HuH-7 (cell line): Measurements from ENCODE around the gene LY6G6C.

ENCODE experiments used
- DNase-seq: peaks from one replicate; pipeline ENCODE4 v3.0.0; 2011; ENCODE audit warnings: low spot score

The LY6G6C gene

GRCh38 chr6:31705931-31706330, 15.6 kb downstream of the LY6G6C start:
- no peak for DNase-seq

- peak; percentile 88 for DNase-seq
Measured at GRCh38 chr6:31702819-31703716, 18.5 kb downstream of the LY6G6C start, which contains the start of gene ABHD16A. ABHD16A (minus strand) TSS chr6:31703324; CDS start chr6:31703281, 43 bp downstream.

GRCh38 chr6:31702405-31702818, 19.1 kb downstream of the LY6G6C start:
- no peak for DNase-seq

GRCh38 chr6:31701666-31702404, 19.7 kb downstream of the LY6G6C start:
- no peak for DNase-seq

GRCh38 chr6:31700740-31701401, 20.7 kb downstream of the LY6G6C start:
- DNase-seq = no peak

GRCh38 chr6:31697555-31697954, 24.0 kb downstream of the LY6G6C start:
- DNase-seq = no peak

- no peak for DNase-seq
Measured at GRCh38 chr6:31693535-31693934, 28.0 kb downstream of the LY6G6C start.

GRCh38 chr6:31692886-31693285, 28.7 kb downstream of the LY6G6C start:
- no peak for DNase-seq

GRCh38 chr6:31692353-31692752, 29.2 kb downstream of the LY6G6C start:
- DNase-seq = no peak

GRCh38 chr6:31691564-31692108, 29.9 kb downstream of the LY6G6C start:
- no peak for DNase-seq

GRCh38 chr6:31691078-31691463, 30.5 kb downstream of the LY6G6C start:
- no peak for DNase-seq

- DNase-seq = peak; percentile 76
Measured at GRCh38 chr6:31690231-31691077, 31.1 kb downstream of the LY6G6C start.

- no peak for DNase-seq
Measured at GRCh38 chr6:31689249-31690110, 32.1 kb downstream of the LY6G6C start.

GRCh38 chr6:31687860-31688693, 33.5 kb downstream of the LY6G6C start:
- DNase-seq = no peak

- no peak for DNase-seq
Measured at GRCh38 chr6:31687321-31687720, 34.2 kb downstream of the LY6G6C start.

- DNase-seq = no peak
Measured at GRCh38 chr6:31686483-31686882, 35.1 kb downstream of the LY6G6C start.

GRCh38 chr6:31683591-31683990, 38.0 kb downstream of the LY6G6C start:
- no peak for DNase-seq

GRCh38 chr6:31681135-31681671, 40.3 kb downstream of the LY6G6C start:
- DNase-seq = no peak
